Fibroblast of peridontal ligament (primary cell): ENCODE results near the gene CFAP221.

Experiments
- DNase-seq: peaks from one replicate; pipeline ENCODE4 v3.0.0-alpha.2; 2010; ENCODE audit errors: extremely low read depth

CFAP221 gene

GRCh38 chr2:119680457-119681202 is 136.4 kb downstream of the CFAP221 start:
- no peak for DNase-seq

- no peak for DNase-seq
These were observed 137.1 kb downstream of the CFAP221 start for GRCh38 chr2:119681203-119681867.

- DNase-seq: no peak
These were observed 137.6 kb downstream of the CFAP221 start for GRCh38 chr2:119681868-119682220.

- no peak for DNase-seq
These were observed 138.3 kb downstream of the CFAP221 start for GRCh38 chr2:119682578-119682977.

- DNase-seq: no peak
These were observed 138.9 kb downstream of the CFAP221 start for GRCh38 chr2:119683074-119683712.

- peak; percentile 41 for DNase-seq
These were observed 139.6 kb downstream of the CFAP221 start for GRCh38 chr2:119683713-119684443.

GRCh38 chr2:119684518-119684917 is 140.3 kb downstream of the CFAP221 start:
- DNase-seq: no peak

- DNase-seq: no peak
These were observed 144.4 kb downstream of the CFAP221 start for GRCh38 chr2:119688616-119689015.

GRCh38 chr2:119689218-119689617 is 145.0 kb downstream of the CFAP221 start:
- no peak for DNase-seq

- DNase-seq: no peak
These were observed 146.9 kb downstream of the CFAP221 start for GRCh38 chr2:119691189-119691588.

GRCh38 chr2:119691651-119692245 is 147.5 kb downstream of the CFAP221 start:
- DNase-seq: no peak

- DNase-seq: no peak
These were observed 148.1 kb downstream of the CFAP221 start for GRCh38 chr2:119692310-119692709.

- DNase-seq: no peak
These were observed 148.7 kb downstream of the CFAP221 start for GRCh38 chr2:119692954-119693353.

GRCh38 chr2:119693567-119693966 is 149.3 kb downstream of the CFAP221 start:
- no peak for DNase-seq

- DNase-seq: no peak
These were observed 149.7 kb downstream of the CFAP221 start for GRCh38 chr2:119693967-119694366.

- DNase-seq: no peak
These were observed 150.2 kb downstream of the CFAP221 start for GRCh38 chr2:119694470-119694844.

GRCh38 chr2:119694845-119695521 is 150.7 kb downstream of the CFAP221 start:
- DNase-seq: peak; percentile 72

GRCh38 chr2:119696005-119696404 is 151.8 kb downstream of the CFAP221 start:
- no peak for DNase-seq

- DNase-seq: no peak
These were observed 152.3 kb downstream of the CFAP221 start for GRCh38 chr2:119696494-119697030.

- no peak for DNase-seq
These were observed 153.2 kb downstream of the CFAP221 start for GRCh38 chr2:119697290-119698020.
